Activated naive CD4-positive, alpha-beta T cell treated with anti-CD3 and anti-CD28 coated beads, Interleukin-2, amount 10 ng/mL, durations not matched to agents 7 days and 5 days (primary cell): Measurements from ENCODE around the gene USP7.
"Not testable (repeated sequence)": the region's sequence is repeated elsewhere in the genome, so short reads cannot be mapped to it uniquely, and the experiment has no call there.

Source experiments
- CTCF ChIA-PET: fragments of 350-600 bp; sonication (Branson Sonifier 250); formaldehyde crosslinking; loops from one replicate; lab custom pipeline; 2021; ENCODE audit warnings: antibody characterized with exemption; lab: Charles Lee
- DNase-seq: peaks from one replicate; pipeline ENCODE4 v3.0.0-alpha.2; 2020
- H3K27ac Mint-ChIP-seq: one replicate; pipeline ENCODE4 v1.8.0; 2021; ENCODE audit warnings: mild to moderate bottlenecking, moderate library complexity, mixed read lengths
- H3K27me3 Mint-ChIP-seq: one replicate; pipeline ENCODE4 v1.8.0; 2021; ENCODE audit warnings: mild to moderate bottlenecking, mixed read lengths
- H3K36me3 Mint-ChIP-seq: one replicate; pipeline ENCODE4 v1.8.0; 2021; ENCODE audit warnings: mixed read lengths
- H3K4me1 Mint-ChIP-seq: one replicate; pipeline ENCODE4 v1.8.0; 2021; ENCODE audit warnings: mixed read lengths
- H3K4me3 Mint-ChIP-seq: one replicate; pipeline ENCODE4 v1.8.0; 2021; ENCODE audit warnings: mild to moderate bottlenecking, moderate library complexity, mixed read lengths
- H3K9me3 Mint-ChIP-seq: one replicate; pipeline ENCODE4 v1.8.0; 2021; ENCODE audit warnings: mixed read lengths

Gene USP7

DNA sequence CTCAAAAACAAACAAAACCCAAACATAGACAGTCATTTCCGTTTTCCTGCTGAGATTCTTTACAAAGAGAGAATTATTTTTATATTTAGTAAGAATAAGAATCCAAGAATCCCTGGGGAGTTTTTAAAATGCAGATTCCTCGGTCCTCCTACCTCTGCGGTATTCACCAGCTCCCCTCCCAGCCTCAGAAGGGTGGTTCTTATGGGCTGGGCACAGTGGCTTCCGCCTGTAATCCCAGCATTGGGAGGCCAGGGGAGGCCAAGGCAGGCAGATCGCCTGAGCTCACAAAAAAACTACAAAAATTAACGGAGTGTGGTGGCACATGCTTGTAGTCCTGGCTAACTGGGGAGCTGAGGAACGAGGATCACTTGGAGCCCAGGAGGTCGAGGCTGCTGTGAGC, 26.7 kb upstream of the USP7 start:
- Mint-ChIP-seq H3K9me3 (no peaks in the 10 kb centered on the region), H3K27me3 (peaks cover 25% of the 10 kb centered on the region), H3K36me3 (no peaks in the 10 kb centered on the region), H3K27ac (no peak overlapping the region), H3K4me1 (no peaks in the 10 kb centered on the region), H3K4me3 (no peak overlapping the region)
- no peak for DNase-seq
- CTCF ChIA-PET = no interaction called here

DNA sequence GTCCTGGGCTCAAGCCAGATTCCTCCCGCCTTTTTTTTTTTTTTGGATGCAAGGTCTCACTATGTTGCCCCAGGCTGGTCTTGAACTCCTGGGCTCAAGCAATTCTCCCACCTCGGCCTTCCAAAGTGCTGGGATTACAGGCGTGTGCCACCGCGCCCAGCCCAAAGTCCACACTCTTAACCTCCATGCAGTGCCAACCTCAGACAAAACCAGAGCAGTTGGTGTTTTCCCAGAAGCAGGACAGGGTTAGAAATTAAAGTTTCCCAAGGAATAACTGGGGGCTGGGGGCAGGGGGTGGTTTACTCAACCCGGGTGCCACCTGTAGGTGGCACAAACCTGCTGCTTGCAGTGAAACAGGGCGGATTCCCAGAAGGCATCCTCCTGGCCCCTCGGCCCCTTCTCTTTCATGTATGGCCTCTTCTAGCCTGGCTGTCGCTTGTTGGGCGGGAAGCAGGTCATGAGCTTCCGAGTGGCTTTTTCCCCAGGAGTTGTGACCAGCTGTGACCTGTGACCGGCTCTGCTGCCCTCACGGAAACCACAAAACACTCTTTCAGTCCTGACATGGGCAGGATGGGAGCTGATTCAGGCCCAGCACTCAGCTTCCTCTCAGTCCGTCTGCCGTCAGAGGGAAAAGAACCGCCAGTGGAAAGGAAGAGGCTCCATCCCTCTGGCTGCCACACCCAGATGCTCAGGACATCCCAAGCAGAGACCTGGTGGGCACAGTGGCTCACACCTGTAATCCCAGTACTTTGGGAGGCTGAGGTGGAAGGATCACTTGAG, 25.6 kb upstream of the USP7 start:
- no peaks in the 10 kb centered on the region for H3K36me3 Mint-ChIP-seq
- H3K27me3 Mint-ChIP-seq = peaks cover 24% of the 10 kb centered on the region
- no peak for DNase-seq
- no peaks in the 10 kb centered on the region for H3K4me1 Mint-ChIP-seq
- H3K9me3 Mint-ChIP-seq = no peaks in the 10 kb centered on the region
- no peak overlapping the region for H3K4me3 Mint-ChIP-seq
- no peak overlapping the region for H3K27ac Mint-ChIP-seq
- CTCF ChIA-PET = interaction anchor here (1.1 kb wide), 1 partner anchor 19 kb away, joined by 3 read pairs; no protein-coding TSS in a partner anchor

DNA sequence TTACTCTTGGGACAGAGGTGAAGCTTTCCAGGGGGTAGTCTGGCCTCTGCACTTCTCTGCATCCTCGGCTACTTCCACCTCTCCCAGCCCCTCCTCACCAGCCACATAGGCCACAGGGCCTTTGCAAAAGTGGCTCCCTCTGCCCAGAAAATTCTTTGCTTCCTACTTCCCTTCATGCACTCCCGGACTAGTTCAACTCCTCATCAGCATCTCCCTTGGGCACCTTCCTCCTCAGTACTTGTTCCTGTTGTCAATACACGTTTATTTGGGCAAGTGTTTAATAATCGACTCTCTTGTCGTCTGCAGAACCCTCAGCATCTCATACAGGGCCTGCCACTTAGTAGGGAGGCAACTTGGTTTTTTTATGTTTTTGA, 23.1 kb upstream of the USP7 start:
- Mint-ChIP-seq H3K4me3 (no peak overlapping the region), H3K36me3 (no peaks in the 10 kb centered on the region), H3K27ac (no peak overlapping the region), H3K4me1 (no peaks in the 10 kb centered on the region), H3K27me3 (peaks cover 6% of the 10 kb centered on the region), H3K9me3 (no peaks in the 10 kb centered on the region)
- CTCF ChIA-PET = no interaction called here
- DNase-seq = no peak

DNA sequence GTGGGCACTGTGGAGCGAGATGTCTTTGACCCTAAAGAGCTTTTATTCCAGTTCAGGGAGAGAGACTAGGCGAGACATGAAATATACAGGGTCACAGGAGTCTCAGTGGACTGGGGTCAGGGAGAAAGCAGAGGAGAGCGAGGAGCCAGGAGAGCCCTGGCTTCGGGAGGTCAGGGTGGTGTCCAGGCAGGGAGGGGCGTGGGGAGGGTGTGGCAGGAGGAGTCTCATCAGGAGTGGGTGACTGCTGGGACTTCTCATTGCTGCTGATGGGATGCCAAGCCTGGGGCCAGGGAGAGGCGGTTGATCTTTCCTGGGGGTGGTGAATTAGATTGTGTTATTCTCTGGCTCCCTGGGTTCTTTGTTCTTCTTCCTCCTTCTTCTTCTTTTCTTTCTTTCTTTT, 22.4 kb upstream of the USP7 start:
- CTCF ChIA-PET = no interaction called here
- H3K9me3 Mint-ChIP-seq = no peaks in the 10 kb centered on the region
- no peak for DNase-seq
- H3K27me3 Mint-ChIP-seq = peaks cover 5% of the 10 kb centered on the region
- no peaks in the 10 kb centered on the region for H3K36me3 Mint-ChIP-seq
- no peaks in the 10 kb centered on the region for H3K4me1 Mint-ChIP-seq
- no peak overlapping the region for H3K27ac Mint-ChIP-seq
- H3K4me3 Mint-ChIP-seq = no peak overlapping the region

DNA sequence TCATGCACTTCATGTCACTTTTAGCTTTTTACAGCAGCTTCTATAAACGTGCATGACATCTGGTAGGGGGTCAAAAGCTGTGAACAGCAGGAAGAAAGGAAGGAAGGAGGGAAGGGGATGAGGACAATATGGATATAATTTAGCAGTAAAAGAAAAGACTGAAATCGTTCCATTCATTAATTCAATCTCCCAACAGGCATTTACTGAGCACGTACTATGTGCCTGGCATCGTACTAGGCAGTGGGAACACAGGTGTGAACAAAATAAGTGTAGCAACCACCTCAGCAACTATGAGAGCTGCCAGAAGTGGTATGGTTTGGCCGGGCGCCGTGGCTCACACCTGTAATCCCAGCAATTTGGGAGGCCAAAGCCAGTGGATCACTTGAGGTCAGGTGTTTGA, 19.1 kb upstream of the USP7 start:
- Mint-ChIP-seq H3K9me3 (no peaks in the 10 kb centered on the region), H3K27ac (no peak overlapping the region), H3K4me3 (no peak overlapping the region), H3K4me1 (no peaks in the 10 kb centered on the region), H3K27me3 (peaks cover 5% of the 10 kb centered on the region), H3K36me3 (no peaks in the 10 kb centered on the region)
- DNase-seq = no peak
- CTCF ChIA-PET = no interaction called here

DNA sequence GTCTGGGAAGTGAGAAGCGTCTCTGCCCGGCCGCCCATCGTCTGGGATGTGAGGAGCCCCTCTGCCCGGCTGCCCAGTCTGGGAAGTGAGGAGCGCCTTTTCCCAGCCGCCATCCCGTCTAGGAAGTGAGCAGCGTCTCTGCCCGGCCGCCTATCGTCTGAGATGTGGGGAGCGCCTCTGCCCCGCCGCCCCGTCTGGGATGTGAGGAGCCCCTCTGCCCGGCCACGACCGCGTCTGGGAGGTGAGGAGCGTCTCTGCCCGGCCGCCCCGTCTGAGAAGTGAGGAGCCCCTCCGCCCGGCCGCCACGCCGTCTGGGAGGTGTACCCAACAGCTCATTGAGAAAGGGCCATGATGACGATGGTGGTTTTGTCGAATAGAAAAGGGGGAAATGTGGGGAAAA, 18.2 kb upstream of the USP7 start:
- peaks cover 11% of the 10 kb centered on the region for H3K27me3 Mint-ChIP-seq
- H3K4me1 Mint-ChIP-seq, H3K36me3 Mint-ChIP-seq, DNase-seq, H3K9me3 Mint-ChIP-seq, H3K27ac Mint-ChIP-seq, CTCF ChIA-PET, H3K4me3 Mint-ChIP-seq: not testable (repeated sequence)

DNA sequence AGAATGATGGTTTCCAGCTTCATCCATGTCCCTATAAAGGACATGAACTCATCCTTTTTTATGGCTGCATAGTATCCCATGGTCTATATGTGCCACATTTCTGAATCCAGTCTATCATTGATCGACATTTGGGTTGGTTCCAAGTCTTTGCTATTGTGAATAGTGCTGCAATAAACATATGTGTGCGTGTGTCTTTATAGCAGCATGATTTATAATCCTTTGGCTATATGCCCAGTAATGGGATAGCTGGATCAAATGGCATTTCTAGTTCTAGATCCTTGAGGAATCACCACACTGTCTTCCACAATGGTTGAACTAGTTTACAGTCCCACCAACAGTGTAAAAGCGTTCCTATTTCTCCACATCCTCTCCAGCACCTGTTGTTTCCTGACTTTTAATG, 12.5 kb upstream of the USP7 start:
- peaks cover 31% of the 10 kb centered on the region for H3K27me3 Mint-ChIP-seq
- H3K27ac Mint-ChIP-seq, DNase-seq, H3K9me3 Mint-ChIP-seq, CTCF ChIA-PET, H3K4me3 Mint-ChIP-seq, H3K4me1 Mint-ChIP-seq, H3K36me3 Mint-ChIP-seq: not testable (repeated sequence)

DNA sequence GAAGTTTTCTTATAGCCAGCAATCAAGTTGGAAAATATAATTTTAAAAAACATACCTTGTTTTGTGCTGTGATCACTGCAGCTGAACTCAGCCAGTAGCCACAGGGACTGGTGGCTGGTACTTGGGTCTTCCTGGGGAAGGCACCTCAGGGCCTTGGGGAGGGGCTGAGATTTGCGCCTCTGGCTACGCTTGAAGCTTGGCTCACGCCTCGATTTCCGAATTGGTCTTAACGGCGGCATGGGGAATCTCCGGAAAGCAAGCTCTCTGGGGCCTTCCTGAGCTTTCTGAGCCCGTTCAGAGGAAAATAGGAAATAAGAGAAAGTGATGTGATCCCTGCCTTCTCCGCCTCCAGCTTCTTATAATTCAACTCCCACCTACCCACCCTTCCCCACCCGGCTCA, 11.3 kb upstream of the USP7 start:
- Mint-ChIP-seq H3K4me3 (no peak overlapping the region), H3K27ac (no peak overlapping the region), H3K4me1 (no peaks in the 10 kb centered on the region), H3K9me3 (no peaks in the 10 kb centered on the region), H3K36me3 (no peaks in the 10 kb centered on the region), H3K27me3 (peaks cover 34% of the 10 kb centered on the region)
- DNase-seq = no peak
- CTCF ChIA-PET = no interaction called here

DNA sequence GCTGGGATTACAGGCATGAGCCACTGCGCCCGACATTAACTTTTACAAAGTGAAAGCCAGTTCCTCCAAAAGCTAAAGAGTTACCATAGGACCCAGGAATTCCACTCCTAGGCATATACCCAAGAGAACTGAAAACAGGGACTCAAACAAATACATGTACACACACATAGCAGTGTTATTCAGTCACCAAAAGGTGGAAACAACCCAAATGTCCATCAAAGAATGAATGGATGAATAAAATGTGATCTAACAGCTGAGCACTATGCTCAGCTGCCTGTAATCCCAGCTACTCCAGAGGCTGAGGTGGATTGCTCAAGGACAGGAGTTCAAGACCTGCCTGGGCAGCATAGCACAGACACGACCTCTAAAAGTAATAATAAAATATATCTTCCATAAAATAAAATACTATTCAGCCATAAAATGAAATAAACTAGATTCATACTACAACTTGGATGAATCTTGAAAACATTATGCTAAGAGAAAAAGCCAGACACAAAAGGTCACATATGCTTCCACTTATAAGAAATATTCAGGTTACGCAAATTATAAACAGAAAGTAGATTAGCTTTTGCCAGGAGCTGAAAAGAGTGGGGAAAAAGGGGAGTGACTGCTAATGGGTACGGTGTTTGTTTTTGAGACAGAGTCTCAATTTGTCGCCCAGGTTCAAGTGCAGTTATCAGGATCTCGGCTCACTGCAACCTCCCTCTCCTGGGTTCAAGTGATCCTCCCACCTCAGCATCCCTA, 9.3 kb upstream of the USP7 start:
- Mint-ChIP-seq H3K4me1 (no peaks in the 10 kb centered on the region), H3K4me3 (no peak overlapping the region), H3K9me3 (no peaks in the 10 kb centered on the region), H3K36me3 (no peaks in the 10 kb centered on the region), H3K27ac (no peak overlapping the region), H3K27me3 (peaks cover 52% of the 10 kb centered on the region)
- no peak for DNase-seq
- CTCF ChIA-PET = no interaction called here

DNA sequence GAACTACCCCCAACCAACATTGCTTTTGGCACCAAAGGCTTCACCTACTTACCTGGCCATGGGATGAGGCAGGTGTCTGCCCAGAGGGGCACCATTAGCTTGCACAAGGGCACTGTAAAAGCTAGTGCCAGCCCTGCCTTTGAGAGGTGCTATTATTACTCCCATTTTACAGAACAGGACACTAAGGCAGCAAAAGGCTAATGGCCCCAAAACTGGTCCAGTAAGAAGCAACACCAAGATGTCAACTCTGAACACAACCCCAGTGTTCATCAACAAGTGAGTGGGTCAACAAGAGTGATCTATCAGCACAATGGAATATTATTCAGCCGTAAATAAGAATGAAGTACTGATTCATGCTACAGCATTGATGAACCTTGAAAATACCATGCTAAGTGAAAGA, 7.7 kb upstream of the USP7 start:
- H3K4me1 Mint-ChIP-seq = no peaks in the 10 kb centered on the region
- H3K9me3 Mint-ChIP-seq = no peaks in the 10 kb centered on the region
- peaks cover 62% of the 10 kb centered on the region for H3K27me3 Mint-ChIP-seq
- H3K27ac Mint-ChIP-seq = no peak overlapping the region
- no peak for DNase-seq
- CTCF ChIA-PET = no interaction called here
- H3K36me3 Mint-ChIP-seq = no peaks in the 10 kb centered on the region
- no peak overlapping the region for H3K4me3 Mint-ChIP-seq

DNA sequence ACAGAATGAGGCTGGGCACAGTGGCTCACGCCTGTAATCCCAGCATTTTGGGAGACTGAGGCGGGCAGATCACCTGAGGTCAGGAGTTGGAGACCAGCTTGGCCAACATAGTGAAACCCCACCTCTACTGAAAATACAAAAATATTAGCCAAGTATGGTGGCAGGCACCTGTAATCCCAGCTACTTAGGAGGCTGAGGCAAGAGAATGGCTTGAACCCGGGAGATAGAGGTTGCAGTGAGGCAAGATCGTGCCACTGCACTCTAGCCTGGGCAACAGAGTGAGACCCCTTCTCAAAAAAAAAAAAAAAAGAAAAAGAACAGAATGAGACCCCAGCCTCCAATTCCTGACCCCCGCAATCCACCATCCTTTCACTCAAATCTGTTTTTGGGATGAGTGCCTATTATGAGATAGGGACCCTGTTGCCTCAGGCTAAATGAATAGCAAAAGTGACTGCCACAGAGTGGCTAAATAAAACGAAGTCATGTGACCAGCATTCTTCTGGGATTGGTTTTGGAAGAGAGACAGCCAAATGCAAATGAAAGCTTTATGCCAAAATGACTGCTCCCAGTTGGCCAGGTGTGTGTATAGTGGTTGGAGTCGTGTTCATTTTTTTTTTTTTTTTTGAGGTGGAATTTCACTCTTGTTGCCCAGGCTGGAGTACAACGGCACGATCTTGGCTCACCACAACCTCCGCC, 5.6 kb upstream of the USP7 start:
- H3K4me3 Mint-ChIP-seq, DNase-seq, H3K4me1 Mint-ChIP-seq, H3K9me3 Mint-ChIP-seq, H3K27ac Mint-ChIP-seq, H3K36me3 Mint-ChIP-seq: not testable (repeated sequence)
- CTCF ChIA-PET = interaction anchor here (1.4 kb wide), 1 partner anchor 33 kb away, joined by 3 read pairs; no protein-coding TSS in a partner anchor
- peaks cover 64% of the 10 kb centered on the region for H3K27me3 Mint-ChIP-seq

DNA sequence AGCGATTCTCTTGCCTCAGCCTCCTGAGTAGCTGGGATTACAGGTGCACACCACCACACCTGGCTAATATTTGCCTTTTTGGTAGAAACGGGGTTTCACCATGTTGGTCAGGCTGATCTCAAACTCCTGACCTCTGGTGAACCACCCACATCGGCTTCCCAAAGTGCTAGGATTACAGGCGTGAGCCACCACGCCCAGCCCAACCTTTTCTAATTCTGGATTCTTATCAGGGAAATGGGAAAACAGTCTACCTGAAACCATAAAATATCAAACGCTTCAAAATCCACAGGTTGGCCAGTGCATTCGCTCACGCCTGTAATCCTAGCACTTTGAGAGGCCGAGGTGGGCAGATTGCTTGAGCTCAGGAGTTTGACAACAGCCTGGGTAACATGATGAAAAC, 4.3 kb upstream of the USP7 start:
- H3K36me3 Mint-ChIP-seq, H3K4me1 Mint-ChIP-seq, H3K27ac Mint-ChIP-seq, DNase-seq, H3K9me3 Mint-ChIP-seq, H3K4me3 Mint-ChIP-seq: not testable (repeated sequence)
- CTCF ChIA-PET = interaction anchor here (1.4 to 1.9 kb wide), 2 partner anchors 32 to 41 kb away, joined by 3 to 8 read pairs; no protein-coding TSS in a partner anchor
- peaks cover 53% of the 10 kb centered on the region for H3K27me3 Mint-ChIP-seq

DNA sequence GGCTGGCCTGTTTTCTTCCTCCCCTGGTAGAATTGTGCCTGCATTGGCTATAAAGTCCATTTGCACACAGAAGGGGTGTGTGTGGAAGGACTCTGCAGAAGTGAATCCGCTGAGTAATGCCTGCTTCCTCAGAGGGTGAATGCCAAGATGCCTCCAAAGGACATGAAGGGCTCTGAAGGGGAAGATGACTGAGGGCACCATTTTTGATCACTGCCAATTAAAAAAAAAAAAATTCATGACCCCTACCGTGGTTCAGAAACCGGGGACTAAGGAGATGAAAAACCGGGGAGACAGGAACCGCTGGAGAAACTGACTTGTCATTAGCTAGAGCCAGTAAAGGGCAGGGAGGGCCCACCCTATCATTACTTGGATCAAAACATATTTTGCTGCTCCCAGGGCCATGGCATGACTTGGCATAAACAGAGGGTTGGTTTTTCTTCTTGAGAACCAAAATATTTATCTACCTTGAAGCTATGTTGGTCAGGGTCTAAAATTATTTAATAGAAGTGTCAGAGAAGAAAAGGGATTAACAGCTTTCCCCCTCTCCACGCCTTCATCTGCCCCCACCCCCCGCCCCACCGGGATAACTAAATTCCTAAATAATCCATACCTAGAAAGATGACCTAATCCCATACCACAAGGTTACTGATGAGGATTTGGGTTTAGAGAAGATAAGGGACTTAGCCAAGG, 3.6 kb upstream of the USP7 start:
- H3K27ac Mint-ChIP-seq = no peak overlapping the region
- no peaks in the 10 kb centered on the region for H3K9me3 Mint-ChIP-seq
- H3K27me3 Mint-ChIP-seq = peaks cover 48% of the 10 kb centered on the region
- peaks cover 2% of the 10 kb centered on the region for H3K36me3 Mint-ChIP-seq
- H3K4me1 Mint-ChIP-seq = peaks cover 10% of the 10 kb centered on the region
- CTCF ChIA-PET = interaction anchor here (1.9 kb wide), 1 partner anchor 42 kb away, joined by 8 read pairs; no protein-coding TSS in a partner anchor
- no peak for DNase-seq
- no peak overlapping the region for H3K4me3 Mint-ChIP-seq

DNA sequence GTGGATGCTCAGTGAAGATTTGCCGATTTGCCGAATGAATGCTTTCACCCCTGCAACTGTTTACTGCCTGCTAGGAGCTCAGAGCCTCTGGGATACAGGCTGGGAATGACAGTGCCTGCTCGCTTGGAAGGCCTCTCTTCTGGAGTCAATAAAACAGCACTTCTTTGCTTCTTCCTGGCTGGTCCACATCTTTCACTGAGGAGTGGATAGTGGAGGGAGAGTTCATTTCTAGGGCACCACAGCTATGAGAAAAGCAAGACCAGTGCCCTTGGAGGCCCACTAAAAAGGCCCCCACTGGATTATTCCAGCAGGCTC, 3.1 kb upstream of the USP7 start:
- peaks cover 7% of the 10 kb centered on the region for H3K36me3 Mint-ChIP-seq
- CTCF ChIA-PET = interaction anchor here (1.9 kb wide), 1 partner anchor 43 kb away, joined by 8 read pairs; no protein-coding TSS in a partner anchor
- no peak for DNase-seq
- H3K4me3 Mint-ChIP-seq = no peak overlapping the region
- H3K27ac Mint-ChIP-seq = no peak overlapping the region
- H3K9me3 Mint-ChIP-seq = no peaks in the 10 kb centered on the region
- peaks cover 48% of the 10 kb centered on the region for H3K27me3 Mint-ChIP-seq
- H3K4me1 Mint-ChIP-seq = peaks cover 15% of the 10 kb centered on the region
